Activated naive CD4-positive, alpha-beta T cell treated with anti-CD3 and anti-CD28 coated beads, Interleukin-2, amount 50 U/mL, for 16 hours (primary cell): ENCODE measurements around the gene SMARCA4.
"Not testable (repeated sequence)": the region's sequence is repeated elsewhere in the genome, so short reads cannot be mapped to it uniquely, and the experiment has no call there.

Experiments used
- DNase-seq: peaks from one replicate; pipeline ENCODE4 v3.0.0-alpha.2; 2020

Gene SMARCA4

DNA sequence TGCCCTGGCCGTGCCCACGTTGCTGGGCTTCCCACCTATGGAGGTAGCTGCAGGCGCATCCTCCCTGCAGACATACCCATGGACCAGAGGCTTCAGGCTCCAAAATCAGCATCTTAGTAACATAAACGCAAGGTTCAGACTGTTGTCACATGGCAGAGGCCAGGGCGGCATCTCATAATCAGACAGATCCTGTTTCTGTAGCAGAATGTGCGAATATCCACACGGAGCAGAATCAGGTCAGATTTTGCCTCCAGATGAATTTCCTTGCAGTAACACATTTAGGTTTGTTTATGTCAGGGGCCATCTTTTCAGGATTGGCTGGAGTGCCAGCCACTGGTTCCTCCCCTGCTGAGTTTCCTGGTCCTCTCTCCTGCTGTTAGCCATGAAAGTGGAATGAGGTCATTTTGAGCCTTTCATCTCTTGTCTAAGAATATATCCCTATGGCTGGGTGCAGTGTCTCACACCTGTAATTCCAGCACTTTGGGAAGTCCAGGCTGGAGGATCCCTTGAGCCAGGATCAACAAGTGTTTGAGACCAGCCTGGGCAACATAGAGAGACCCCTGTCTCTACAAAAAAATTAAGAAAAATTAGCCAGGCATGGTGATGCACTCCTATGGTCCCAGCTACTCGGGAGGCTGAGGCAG, 20.5 kb downstream of the SMARCA4 start:
- no peak for DNase-seq

- no peak for DNase-seq
Measured at GRCh38 chr19:10983026-10983425, 22.2 kb downstream of the SMARCA4 start.

GRCh38 chr19:10984166-10984735, 23.4 kb downstream of the SMARCA4 start:
- no peak for DNase-seq

GRCh38 chr19:10985502-10985901, 24.7 kb downstream of the SMARCA4 start:
- no peak for DNase-seq

DNA sequence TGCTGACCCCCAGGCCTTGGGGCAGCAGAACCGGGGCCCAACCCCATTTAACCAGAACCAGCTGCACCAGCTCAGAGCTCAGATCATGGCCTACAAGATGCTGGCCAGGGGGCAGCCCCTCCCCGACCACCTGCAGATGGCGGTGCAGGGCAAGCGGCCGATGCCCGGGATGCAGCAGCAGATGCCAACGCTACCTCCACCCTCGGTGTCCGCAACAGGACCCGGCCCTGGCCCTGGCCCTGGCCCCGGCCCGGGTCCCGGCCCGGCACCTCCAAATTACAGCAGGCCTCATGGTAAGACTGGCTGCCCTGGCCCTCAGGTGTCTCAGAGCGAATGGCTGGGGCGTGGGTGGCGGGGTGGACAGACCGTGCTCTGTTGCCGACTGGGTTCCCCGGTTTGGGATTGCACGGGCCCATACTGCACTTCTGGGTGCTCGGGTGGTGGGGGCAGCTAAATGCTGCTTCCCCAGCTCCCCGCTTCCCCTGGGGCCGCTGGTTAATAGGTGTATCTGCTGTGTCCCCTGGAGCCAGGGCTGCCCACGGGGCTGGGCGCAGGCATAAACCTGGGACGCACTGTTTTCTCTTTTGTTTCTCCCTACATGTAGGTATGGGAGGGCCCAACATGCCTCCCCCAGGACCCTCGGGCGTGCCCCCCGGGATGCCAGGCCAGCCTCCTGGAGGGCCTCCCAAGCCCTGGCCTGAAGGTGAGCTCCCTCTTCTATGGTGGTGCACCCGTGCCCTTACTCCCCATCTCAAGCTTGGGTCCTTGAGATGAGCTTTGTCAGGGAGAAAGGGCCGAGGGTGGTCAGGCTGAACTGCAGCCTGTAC, 25.7 kb downstream of the SMARCA4 start:
- DNase-seq = no peak

- no peak for DNase-seq
Measured at GRCh38 chr19:10987571-10988297, 26.9 kb downstream of the SMARCA4 start.

GRCh38 chr19:10988380-10988779, 27.6 kb downstream of the SMARCA4 start:
- no peak for DNase-seq

- DNase-seq = no peak
Measured at GRCh38 chr19:10988921-10989320, 28.1 kb downstream of the SMARCA4 start.

GRCh38 chr19:10991076-10991475, 30.2 kb downstream of the SMARCA4 start:
- DNase-seq = no peak

DNA sequence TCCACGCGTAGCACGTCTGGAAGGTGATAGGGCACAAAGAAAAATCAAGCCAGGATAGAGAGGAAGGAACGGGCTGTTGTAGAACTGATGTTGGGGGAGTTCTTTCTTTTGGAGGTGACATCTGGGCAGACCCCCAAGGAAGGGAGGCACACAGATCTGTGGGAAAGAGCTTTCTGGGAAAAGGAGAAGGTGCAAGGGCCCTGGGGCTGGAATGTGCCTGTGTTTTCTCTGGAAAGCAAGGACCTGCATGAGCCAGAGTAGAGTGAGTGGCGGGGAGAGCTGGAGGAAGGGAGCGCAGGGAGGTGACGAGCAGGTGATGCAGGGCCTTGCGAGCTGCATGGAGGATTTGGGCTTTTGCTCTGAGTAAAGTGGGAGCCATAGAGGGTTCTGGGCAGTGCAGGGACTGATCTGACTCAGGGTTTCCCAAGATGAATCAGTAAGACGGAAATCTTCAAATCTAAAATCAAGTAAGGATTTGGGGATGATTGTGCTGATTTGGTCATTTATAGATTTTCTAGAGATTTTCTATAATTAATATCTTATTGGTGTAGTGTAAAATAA, 30.8 kb downstream of the SMARCA4 start:
- DNase-seq = no peak

DNA sequence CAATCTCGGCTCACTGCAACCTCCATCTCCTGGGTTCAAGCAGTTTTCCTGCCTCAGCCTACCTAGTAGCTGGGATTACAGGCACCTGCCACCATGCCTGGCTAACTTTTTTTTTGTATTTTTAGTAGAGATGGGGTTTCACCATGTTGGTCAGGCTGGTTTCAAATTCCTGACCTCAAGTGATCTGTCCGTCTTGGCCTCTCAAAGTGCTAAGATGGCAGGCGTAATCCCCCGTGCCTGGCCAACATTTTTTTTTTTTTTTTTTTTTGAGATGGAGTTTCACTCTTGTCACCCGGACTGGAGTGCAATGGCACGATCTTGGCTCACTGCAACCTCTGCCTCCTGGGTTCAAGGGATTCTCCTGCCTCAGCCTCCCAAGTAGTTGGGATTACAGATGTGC, 31.3 kb downstream of the SMARCA4 start:
- DNase-seq = not testable (repeated sequence)

DNA sequence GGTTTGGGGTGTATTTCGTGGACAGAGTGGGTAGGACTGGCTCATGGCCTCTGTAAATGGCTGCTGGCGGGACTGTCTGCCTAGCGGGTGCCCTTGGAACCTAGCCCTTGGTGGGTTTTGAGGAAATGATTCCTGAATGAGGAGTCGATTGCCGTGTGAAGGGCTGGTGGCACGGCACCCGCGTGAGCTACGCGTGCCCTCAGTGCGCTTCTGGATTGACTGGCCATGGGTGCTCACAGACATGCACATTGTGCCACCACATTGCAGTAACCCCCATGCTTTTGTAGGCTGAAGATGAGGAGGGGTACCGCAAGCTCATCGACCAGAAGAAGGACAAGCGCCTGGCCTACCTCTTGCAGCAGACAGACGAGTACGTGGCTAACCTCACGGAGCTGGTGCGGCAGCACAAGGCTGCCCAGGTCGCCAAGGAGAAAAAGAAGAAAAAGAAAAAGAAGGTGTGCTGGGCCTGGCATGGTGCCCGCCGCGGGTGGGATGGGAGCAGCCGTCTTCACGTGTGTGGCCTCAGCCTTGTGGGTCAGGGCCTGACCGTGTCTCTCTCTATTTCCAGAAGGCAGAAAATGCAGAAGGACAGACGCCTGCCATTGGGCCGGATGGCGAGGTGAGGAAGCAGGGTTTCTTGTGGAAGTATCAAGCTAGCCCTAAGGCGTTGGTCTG, 35.2 kb downstream of the SMARCA4 start:
- no peak for DNase-seq

- no peak for DNase-seq
Measured at GRCh38 chr19:10998045-10998533, 37.3 kb downstream of the SMARCA4 start.

DNA sequence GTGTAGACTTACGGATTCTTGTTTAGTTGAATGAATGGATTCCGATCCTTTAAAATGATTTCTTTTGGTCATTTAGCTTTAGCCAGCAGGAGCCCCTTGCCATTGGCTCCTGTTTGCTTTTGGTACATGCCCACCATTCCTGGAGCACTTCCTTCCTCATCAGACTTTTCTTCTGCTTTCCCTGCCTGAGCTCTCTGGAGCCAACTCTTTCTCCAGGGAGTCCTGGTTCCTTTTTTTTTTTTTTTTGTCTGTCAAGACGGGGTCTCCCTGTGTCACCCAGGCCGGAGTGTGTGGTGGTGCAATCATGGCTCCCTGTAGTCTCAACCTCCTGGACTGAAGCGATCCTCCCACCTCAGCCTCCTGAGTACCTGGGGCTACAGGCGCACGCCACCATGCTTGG, 37.8 kb downstream of the SMARCA4 start:
- no peak for DNase-seq

- DNase-seq = no peak
Measured at GRCh38 chr19:11005521-11005920, 44.7 kb downstream of the SMARCA4 start.

DNA sequence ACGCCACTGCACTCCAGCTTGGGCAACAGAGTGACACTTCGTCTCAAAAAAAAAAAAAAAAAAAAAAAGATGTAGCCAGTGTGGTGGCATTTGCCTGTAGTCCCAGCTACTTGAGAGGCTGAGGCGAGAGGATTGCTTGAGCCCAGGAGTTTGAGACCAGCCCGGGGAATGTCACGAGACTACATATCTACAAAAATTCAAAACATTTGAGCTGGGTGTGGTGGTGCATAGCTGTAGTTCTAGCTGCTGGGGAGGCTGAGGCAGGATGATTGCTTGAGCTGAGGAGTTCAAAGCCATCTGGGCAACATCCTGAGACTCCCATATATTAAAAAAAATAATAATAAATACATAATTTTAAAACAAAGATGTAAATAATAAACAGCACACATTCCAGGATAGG, 46.6 kb downstream of the SMARCA4 start:
- no peak for DNase-seq

- DNase-seq = no peak
Measured at GRCh38 chr19:11007962-11008532, 47.2 kb downstream of the SMARCA4 start.

DNA sequence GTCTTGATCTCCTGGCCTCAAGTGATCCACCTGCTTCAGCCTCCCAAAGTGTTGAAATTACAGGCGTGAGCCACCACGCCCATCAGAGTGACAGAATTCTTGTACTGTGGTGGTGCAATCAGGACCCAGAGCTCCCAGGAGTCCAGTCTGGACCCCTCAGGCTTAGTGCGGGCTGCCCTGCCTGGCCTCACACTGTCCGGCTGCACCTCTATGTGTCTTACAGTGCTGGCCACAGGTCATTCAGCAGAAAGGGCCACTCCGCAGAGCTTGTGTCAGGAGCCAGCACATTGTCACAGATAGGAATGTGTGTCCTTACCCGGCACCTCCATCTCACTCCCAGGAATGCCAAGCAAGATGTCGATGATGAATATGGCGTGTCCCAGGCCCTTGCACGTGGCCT, 49.2 kb downstream of the SMARCA4 start:
- no peak for DNase-seq

- DNase-seq = no peak
Measured at GRCh38 chr19:11012507-11012906, 51.7 kb downstream of the SMARCA4 start.

GRCh38 chr19:11013771-11014170, 52.9 kb downstream of the SMARCA4 start:
- DNase-seq = no peak

DNA sequence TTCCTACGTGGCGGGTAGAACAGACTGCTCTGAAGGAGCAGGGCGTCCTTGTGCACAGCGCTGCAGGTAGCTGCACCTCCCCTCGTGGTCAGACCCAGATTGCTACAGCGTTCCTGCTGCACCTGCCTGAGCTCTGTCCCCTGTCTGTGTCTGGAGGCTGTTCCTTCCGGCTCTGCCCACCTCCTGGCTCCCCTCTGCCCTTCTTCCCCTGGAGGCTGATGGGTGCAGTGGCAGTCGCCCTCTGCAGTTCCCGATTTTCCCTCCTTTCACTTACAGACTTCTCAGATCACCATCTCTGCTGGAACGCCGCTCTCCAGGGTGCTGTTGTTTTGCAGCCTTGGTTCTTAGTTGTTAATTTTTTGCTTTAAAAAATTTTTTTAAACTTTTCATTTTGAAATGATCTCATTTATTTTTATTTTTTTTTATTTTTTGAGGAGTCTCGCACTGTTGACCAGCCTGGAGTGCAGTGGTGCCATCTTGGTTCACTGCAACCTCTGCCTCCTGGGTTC, 53.6 kb downstream of the SMARCA4 start:
- no peak for DNase-seq

DNA sequence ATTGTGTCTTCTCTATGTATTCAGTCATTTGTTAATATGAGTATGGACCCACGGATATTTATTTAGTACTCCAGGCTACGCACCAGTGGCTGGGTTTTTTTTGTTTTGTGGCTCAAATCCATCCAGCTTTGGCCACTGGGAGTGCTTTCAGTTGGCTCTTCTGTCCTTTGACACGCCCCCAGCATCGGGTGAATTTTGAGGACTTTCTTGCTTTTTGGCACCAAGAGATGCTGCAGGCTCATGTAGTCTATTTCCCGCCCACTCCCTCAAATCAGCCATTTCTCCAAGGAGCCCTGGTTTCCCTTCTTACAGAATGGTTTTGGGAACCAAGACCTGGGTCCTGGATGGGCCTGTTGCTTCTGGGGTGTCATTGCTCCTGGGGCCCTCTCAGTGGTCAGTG, 55.8 kb downstream of the SMARCA4 start:
- no peak for DNase-seq
